K562 (cell line): ENCODE measurements around the gene ATF4. TPM values are rescaled to one million over a fixed set of nuclear protein-coding genes. Genes with fewer than 3 reads are reported as not detected.

Experiments
- ATAC-seq: fragments of 200-7000 bp; cut with Tn5 transposase; 3 replicates; pipeline ENCODE4 v1.9.1; 2020; ENCODE audit warnings: moderate library complexity
- BruUV-seq: library from RNA; stranded (reverse); fragments of 400-500 nt; replicated peaks from 2 replicates; lab custom pipeline; 2021; lab: Mats Ljungman, UMichigan
- CTCF ChIA-PET: fragments of 300-600 bp; formaldehyde crosslinking; extraction: SDS; loops from one replicate; lab custom pipeline; 2021; ENCODE audit warnings: low intra/inter-chr PET ratio; lab: Yijun Ruan, JAX
- POLR2A ChIA-PET: fragments of 300-600, 350-650 bp; sonication (Branson Sonifier 250); formaldehyde crosslinking; extraction: SDS; loops from one replicate; lab custom pipeline; 2021; ENCODE audit warnings: antibody characterized with exemption, inconsistent platforms; lab: Yijun Ruan, JAX
- DNase-seq, 4 experiments: peaks; one replicate each; pipeline versions ENCODE4 v3.0.0 to v3.0.0-alpha.2; 2011 to 2018; ENCODE audit warnings: low spot score in 3 of 4, mixed read lengths in 3 of 4; ENCODE audit errors: extremely low read depth in 1 of 4
- FAIRE-seq: peaks from 2 replicates; lab custom pipeline; 2011; peaks lifted over from hg19 to GRCh38; lab: Jason Lieb, UNC
- H2AFZ ChIP-seq: 2 replicates; pipeline ENCODE4 v1.6.0; 2011; ENCODE audit warnings: low read depth, low read length, control low read depth, inconsistent platforms
- H3K27ac ChIP-seq: fragments of 200-600 bp; 3 replicates; pipeline ENCODE4 v1.8.0; 2011; ENCODE audit warnings: low read depth, mild to moderate bottlenecking, control low read depth, inconsistent platforms, low read length, moderate library complexity, mixed read lengths; ENCODE audit errors: extremely low read depth
- H3K27me3 ChIP-seq, 2 experiments: fragments of 300-600 bp in 1 of 2; 2 replicates in 1 of 2; 3 replicates in 1 of 2; pipeline versions ENCODE4 v1.6.0 to v1.8.0; 2011; ENCODE audit warnings: inconsistent platforms in 2 of 2, low read length in 2 of 2, mild to moderate bottlenecking in 1 of 2, mixed read lengths in 1 of 2, moderate library complexity in 1 of 2; ENCODE audit not compliant: control insufficient read depth in 2 of 2, insufficient read depth in 2 of 2
- H3K36me3 ChIP-seq: fragments of 300-600 bp; 3 replicates; pipeline ENCODE4 v1.8.0; 2011; ENCODE audit warnings: mild to moderate bottlenecking, low read length, inconsistent platforms; ENCODE audit not compliant: control insufficient read depth, insufficient read depth
- H3K4me1 ChIP-seq, 2 experiments: fragments of 200-600 bp in 1 of 2; replicated peaks in 1 of 2; 2 replicates in 1 of 2; 3 replicates in 1 of 2; pipeline versions ENCODE4 v1.5.1 to v1.8.0; 2011; ENCODE audit warnings: inconsistent platforms in 2 of 2, low read length in 2 of 2, mild to moderate bottlenecking in 1 of 2, mixed read lengths in 1 of 2, moderate library complexity in 1 of 2; ENCODE audit not compliant: control insufficient read depth in 2 of 2, insufficient read depth in 2 of 2
- H3K4me2 ChIP-seq: 2 replicates; pipeline ENCODE4 v1.6.1; 2011; ENCODE audit warnings: low read length, control low read depth, inconsistent platforms, mixed read lengths; ENCODE audit not compliant: insufficient read depth
- H3K4me3 ChIP-seq: fragments of 200-600 bp; sonication (generic), shearing (Covaris generic); 2 replicates; pipeline ENCODE4 v1.5.1; 2016; ENCODE audit warnings: control low read depth, inconsistent platforms
- H3K79me2 ChIP-seq: fragments of 200-600 bp; 3 replicates; pipeline ENCODE4 v1.8.0; 2011; ENCODE audit warnings: low read length, inconsistent platforms; ENCODE audit not compliant: control insufficient read depth, insufficient read depth
- H3K9ac ChIP-seq, 2 experiments: 2 replicates each; pipeline versions ENCODE4 v1.6.0 to v1.6.1; 2011; ENCODE audit warnings: low read depth in 2 of 2, low read length in 2 of 2, control low read depth in 1 of 2, inconsistent platforms in 1 of 2, mild to moderate bottlenecking in 1 of 2, mixed read lengths in 1 of 2; ENCODE audit not compliant: insufficient read depth in 1 of 2
- H3K9me1 ChIP-seq: one replicate; pipeline ENCODE4 v1.6.0; 2011; ENCODE audit warnings: inconsistent platforms, mild to moderate bottlenecking, low read length, moderate library complexity; ENCODE audit not compliant: control insufficient read depth, insufficient read depth
- H3K9me3 ChIP-seq: replicated peaks from 2 replicates; pipeline ENCODE4 v1.5.1; 2011; ENCODE audit warnings: low read depth, low read length, inconsistent platforms; ENCODE audit not compliant: control insufficient read depth, insufficient read depth
- H4K20me1 ChIP-seq: replicated peaks from 2 replicates; pipeline ENCODE4 v1.6.1; 2011; ENCODE audit warnings: low read length, inconsistent platforms, mixed read lengths; ENCODE audit not compliant: control insufficient read depth, insufficient read depth
- L3MBTL2 ChIP-seq: fragments of 450-650 bp; IDR thresholded peaks from 2 replicates; pipeline ENCODE4 v1.6.1; 2016; ENCODE audit warnings: mild to moderate bottlenecking, moderate library complexity
- NFXL1 ChIP-seq: fragments of 450-650 bp; formaldehyde crosslinking; IDR thresholded peaks from 2 replicates; pipeline ENCODE4 v1.4.0; 2021; ENCODE audit warnings: mild to moderate bottlenecking
- ZNF165 ChIP-seq: fragments of 250-450 bp; sonication (Bioruptor Pico); IDR thresholded peaks from 2 replicates; pipeline ENCODE4 v1.4.0; 2020; ENCODE audit warnings: borderline replicate concordance
- ZNF24 ChIP-seq: fragments of 450-650 bp; IDR thresholded peaks from 2 replicates; pipeline ENCODE4 v1.6.1; 2016
- WGBS: fragments of 100-300 bp; shearing (Covaris generic); methylation state at CpG from one replicate; pipeline ENCODE4 v1.1.6; 2016; ENCODE audit warnings: low coverage, mixed read lengths; ENCODE audit not compliant: insufficient coverage; ENCODE audit errors: missing lambda C conversion rate; 5-methylcytosine and 5-hydroxymethylcytosine counted together
- in situ Hi-C: fragments of 300-500 bp; cut with MboI; formaldehyde crosslinking; loops from 4 replicates; pipeline ENCODE4 v1.15.0; 2018; ENCODE audit warnings: inconsistent platforms, mixed read lengths
- intact Hi-C: fragments of 100-400 bp; cut with micrococcal nuclease; formaldehyde crosslinking; loops from 2 replicates; pipeline ENCODE4 v1.14.2; 2022
- polyA plus RNA-seq, 8 experiments: library from polyadenylated mRNA; depleted of rRNA in 4 of 8; stranded (reverse) in 5 of 8; unstranded in 3 of 8; fragments of >200 nt; fragmentation: Nextera tagmentation in 2 of 8; fragmentation: Illumina TruSeq in 1 of 8; extraction: Ambion mirVana in 2 of 8; extraction: Trizol in 1 of 8; gene quantifications; 2 replicates each; pipeline versions ENCODE4 v1.2.1 to v1.2.3, GENCODE V29; 2011 to 2014; ENCODE audit warnings: inconsistent platforms in 1 of 8, missing spikeins in 1 of 8
- total RNA-seq, 7 experiments: library from RNA; depleted of rRNA in 6 of 7; stranded (reverse); fragments of >200 nt in 6 of 7; fragmentation: Illumina TruSeq in 2 of 7; extraction: Trizol in 2 of 7; gene quantifications; 2 replicates each; pipeline versions ENCODE4 v1.2.1 to v1.2.3, GENCODE V29; 2011 to 2021; ENCODE audit warnings: low replicate concordance in 1 of 7
- TF ChIP-seq, protein P1 (sequence below): fragments of 200-800 bp; sonication (Bioruptor generic); IDR thresholded peaks from 2 replicates; pipeline ENCODE4 v1.6.1; 2017; ENCODE audit warnings: missing genetic modification characterization, missing compliant biosample characterization

Gene ATF4
- total and polyA plus RNA-seq, 9 of the 15 experiments (the other 6 are each of a cell fraction or from before 2014, with no cell fraction given) = 93.1 to 723 (median 355) TPM

DNA sequence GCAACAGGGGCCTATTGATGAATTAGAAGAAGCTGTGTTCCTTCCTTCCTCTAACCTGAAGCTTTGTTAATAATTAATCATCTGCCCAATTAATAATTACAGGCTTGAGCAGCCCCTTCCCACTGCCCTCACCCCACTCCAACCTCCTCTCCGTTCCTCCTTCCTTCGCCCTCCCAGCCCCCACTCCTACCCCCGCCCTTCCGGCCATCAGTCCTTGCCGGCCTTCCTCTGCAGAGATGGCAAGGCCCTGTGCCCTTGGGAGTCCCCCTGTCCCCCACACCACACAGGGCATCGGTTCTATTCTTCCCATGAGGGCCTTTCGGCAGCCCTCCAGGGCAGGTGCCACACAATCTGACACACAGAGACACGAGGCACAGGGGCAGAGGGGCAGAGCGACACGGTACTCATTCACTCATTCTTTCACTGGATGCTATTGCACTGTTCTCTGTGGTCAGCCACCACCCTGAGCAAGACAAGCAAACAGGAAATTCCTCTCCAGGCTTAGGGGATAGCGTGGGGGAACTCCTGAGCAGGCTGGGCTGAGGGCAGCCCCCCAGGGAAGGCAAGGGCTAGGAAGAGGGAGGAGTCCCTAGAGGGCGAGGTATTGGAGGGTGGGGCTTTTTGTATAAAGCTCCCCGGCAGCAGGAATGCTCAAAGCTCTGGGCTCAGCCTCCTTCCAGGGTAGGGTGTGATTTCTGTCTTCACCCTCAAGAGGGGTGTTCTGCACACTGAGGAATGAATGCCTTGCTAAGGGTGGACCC is 48.8 kb upstream of the ATF4 start:
- Histone ChIP-seq H3K9me1 (no peaks in the 10 kb centered on the region), H3K27me3 (no peaks in the 10 kb centered on the region), H3K36me3 (no peaks in the 10 kb centered on the region), H2AFZ (peak overlapping the region; percentile 59; the same call in 1 of the 2 replicates), H3K9me3 (no peaks in the 10 kb centered on the region), H4K20me1 (no peaks in the 10 kb centered on the region), H3K4me2 (peak overlapping the region; percentile 66), H3K4me3 (peak overlapping the region; percentile 17; the same call in 1 of the 2 replicates), H3K4me1 (peaks cover 54 to 97% of the 10 kb centered on the region in 2 experiments), H3K27ac (peak overlapping the region; percentile 92), H3K79me2 (peaks cover 61% of the 10 kb centered on the region), H3K9ac (peak overlapping the region; percentile 72 to 84)
- TF ChIP-seq ZNF24 (peak; percentile 48; the same call in 1 of the 2 replicates), NFXL1 (CRISPR knock-in tag) (no peak), ZNF165 (no peak), L3MBTL2 (no peak)
- TF ChIP-seq, protein P1, sequence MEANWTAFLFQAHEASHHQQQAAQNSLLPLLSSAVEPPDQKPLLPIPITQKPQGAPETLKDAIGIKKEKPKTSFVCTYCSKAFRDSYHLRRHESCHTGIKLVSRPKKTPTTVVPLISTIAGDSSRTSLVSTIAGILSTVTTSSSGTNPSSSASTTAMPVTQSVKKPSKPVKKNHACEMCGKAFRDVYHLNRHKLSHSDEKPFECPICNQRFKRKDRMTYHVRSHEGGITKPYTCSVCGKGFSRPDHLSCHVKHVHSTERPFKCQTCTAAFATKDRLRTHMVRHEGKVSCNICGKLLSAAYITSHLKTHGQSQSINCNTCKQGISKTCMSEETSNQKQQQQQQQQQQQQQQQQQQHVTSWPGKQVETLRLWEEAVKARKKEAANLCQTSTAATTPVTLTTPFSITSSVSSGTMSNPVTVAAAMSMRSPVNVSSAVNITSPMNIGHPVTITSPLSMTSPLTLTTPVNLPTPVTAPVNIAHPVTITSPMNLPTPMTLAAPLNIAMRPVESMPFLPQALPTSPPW = 0 out of 2 replicates have a peak, but pooled peaks have one; percentile 16
- intact Hi-C loops (no loop called here), in situ Hi-C loops (no loop called here)
- peak in 3 of 4 experiments; percentile 40 to 61 (median 47) for DNase-seq
- peak; percentile 16 for ATAC-seq
- no TSS peak for BruUV-seq
- WGBS = 16% methylated on average over 8 of the region's 13 CpGs
- FAIRE-seq = peak; percentile 78
- ChIA-PET CTCF (no interaction called here), POLR2A (interaction anchor here (0.6 to 2.6 kb wide), 9 partner anchors 10 to 725 kb away, joined by 3 to 11 read pairs (median 4); partner anchors contain the start of genes ATF4 and RPL3)
